Smooth muscle cell (in vitro differentiated cells): ENCODE results near the gene OSBPL8. TPM values are rescaled to one million over a fixed set of nuclear protein-coding genes. Genes with fewer than 3 reads are reported as not detected.

ENCODE experiments used
- DNase-seq: peaks from one replicate; lab custom pipeline; 2025; ENCODE audit not compliant: unreplicated experiment; lab: John Stamatoyannopoulos, UW
- H2AFZ ChIP-seq: fragments of 200-600 bp; sonication (generic); 2 replicates; pipeline ENCODE4 v1.6.0; 2016; ENCODE audit warnings: antibody characterized with exemption, low read depth, mild to moderate bottlenecking
- H3F3A ChIP-seq: fragments of 200-600 bp; sonication (generic); 2 replicates; pipeline ENCODE4 v1.6.0; 2017; ENCODE audit warnings: antibody characterized with exemption, low read depth
- H3K27ac ChIP-seq: fragments of 200-600 bp; sonication (generic); 2 replicates; pipeline ENCODE4 v1.5.1; 2016; ENCODE audit warnings: low read depth, mild to moderate bottlenecking
- H3K27me3 ChIP-seq: fragments of 200-600 bp; sonication (generic); 2 replicates; pipeline ENCODE4 v1.6.1; 2016; ENCODE audit warnings: low read depth, mild to moderate bottlenecking
- H3K36me3 ChIP-seq: fragments of 200-600 bp; sonication (generic); 2 replicates; pipeline ENCODE4 v1.5.1; 2016; ENCODE audit warnings: low read depth
- H3K4me1 ChIP-seq: fragments of 200-600 bp; sonication (generic); 2 replicates; pipeline ENCODE4 v1.5.1; 2016; ENCODE audit warnings: low read depth
- H3K4me2 ChIP-seq: fragments of 200-600 bp; sonication (generic); 2 replicates; pipeline ENCODE4 v1.6.0; 2016; ENCODE audit warnings: mild to moderate bottlenecking
- H3K4me3 ChIP-seq: fragments of 200-600 bp; sonication (generic); 2 replicates; pipeline ENCODE4 v1.5.1; 2016; ENCODE audit warnings: mild to moderate bottlenecking
- H3K79me2 ChIP-seq: fragments of 200-600 bp; sonication (generic); 2 replicates; pipeline ENCODE4 v1.6.0; 2016; ENCODE audit warnings: low read depth, mild to moderate bottlenecking
- H3K9ac ChIP-seq: fragments of 200-600 bp; sonication (generic); 2 replicates; pipeline ENCODE4 v1.6.0; 2016; ENCODE audit warnings: low read depth
- H3K9me3 ChIP-seq: fragments of 200-600 bp; sonication (generic); replicated peaks from 2 replicates; pipeline ENCODE4 v1.5.1; 2016; ENCODE audit warnings: low read depth
- H4K20me1 ChIP-seq: fragments of 200-600 bp; sonication (generic); 2 replicates; pipeline ENCODE4 v1.6.0; 2016; ENCODE audit warnings: low read depth
- CTCF ChIP-seq: fragments of 200-600 bp; sonication (generic); IDR thresholded peaks from 2 replicates; pipeline ENCODE4 v1.5.1; 2017; ENCODE audit warnings: borderline replicate concordance, mild to moderate bottlenecking, antibody characterized with exemption; ENCODE audit not compliant: insufficient read depth, poor library complexity, severe bottlenecking
- WGBS: methylation state at CpG from one replicate; pipeline ENCODE4 v1.1.7; 2016; ENCODE audit warnings: low lambda C conversion rate; 5-methylcytosine and 5-hydroxymethylcytosine counted together
- polyA plus RNA-seq: library from polyadenylated mRNA; unstranded; fragments of >200 nt; fragmentation: Nextera tagmentation; extraction: Ambion mirVana; gene quantifications from 2 replicates; pipeline ENCODE4 v1.2.1, GENCODE V29; 2016
- total RNA-seq: library from RNA; depleted of rRNA; stranded (reverse); fragments of >200 nt; gene quantifications from 2 replicates; pipeline ENCODE4 v1.2.3, GENCODE V29; 2014

Gene OSBPL8
- total and polyA plus RNA-seq, 2 experiments from 2014 or later, result 32.0 to 108 TPM

GRCh38 chr12:76345569-76345968, 214.0 kb downstream of the OSBPL8 start:
- no peaks in the 10 kb centered on the region for H3K36me3 ChIP-seq
- no peaks in the 10 kb centered on the region for H3K27me3 ChIP-seq
- H3K4me1 ChIP-seq, result peaks cover 15% of the 10 kb centered on the region
- TF ChIP-seq CTCF, result no peak
- H3F3A ChIP-seq, result peaks cover 3% of the 10 kb centered on the region
- no peak overlapping the region for H2AFZ ChIP-seq
- no peak for DNase-seq
- H3K4me3 ChIP-seq, result no peak overlapping the region
- H3K27ac ChIP-seq, result no peak overlapping the region
- no peaks in the 10 kb centered on the region for H4K20me1 ChIP-seq
- no peaks in the 10 kb centered on the region for H3K9me3 ChIP-seq
- no peak overlapping the region for H3K9ac ChIP-seq
- H3K4me2 ChIP-seq, result peak overlapping the region; percentile 11
- 97% methylated on average over 1 of the region's 1 CpG for WGBS
- peaks cover 25% of the 10 kb centered on the region for H3K79me2 ChIP-seq

DNA sequence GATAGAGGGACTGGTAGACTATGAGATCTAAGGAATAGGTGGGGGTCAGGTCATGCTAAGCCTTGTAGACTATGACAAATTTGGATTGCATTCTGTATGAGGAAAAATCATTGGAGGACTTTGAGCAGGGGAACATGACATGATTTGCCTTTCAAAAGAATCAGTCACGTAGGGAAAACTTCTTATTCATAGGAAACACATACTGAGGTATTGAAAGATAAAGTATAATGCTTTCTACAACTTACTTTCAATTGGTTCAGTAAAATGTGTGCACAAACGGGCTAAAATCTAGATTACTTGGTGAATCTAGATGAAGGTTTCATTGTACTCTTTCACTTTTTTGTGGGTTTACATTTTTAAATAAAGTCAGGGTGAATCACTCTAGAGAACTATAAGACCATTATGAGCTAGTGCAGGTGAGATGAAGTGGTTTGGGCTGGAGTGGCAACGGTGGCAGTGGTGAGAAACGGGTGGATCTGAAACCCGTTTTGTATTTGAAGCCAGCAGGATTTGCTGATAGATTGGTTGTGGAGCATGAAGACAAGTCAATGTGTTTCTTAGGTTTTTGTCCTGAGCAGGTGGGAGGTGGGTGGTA, 218.0 kb downstream of the OSBPL8 start:
- Histone ChIP-seq H3K79me2 (peaks cover 16% of the 10 kb centered on the region), H3K9ac (no peak overlapping the region), H3K9me3 (no peaks in the 10 kb centered on the region), H2AFZ (no peak overlapping the region), H3K4me1 (no peaks in the 10 kb centered on the region), H3K27ac (no peak overlapping the region), H3K36me3 (no peaks in the 10 kb centered on the region), H3K4me2 (no peak overlapping the region), H3K4me3 (no peak overlapping the region), H3K27me3 (no peaks in the 10 kb centered on the region), H3F3A (no peaks in the 10 kb centered on the region), H4K20me1 (no peaks in the 10 kb centered on the region)
- 92% methylated on average over 5 of the region's 5 CpGs for WGBS
- DNase-seq, result no peak
- TF ChIP-seq CTCF, result no peak

DNA sequence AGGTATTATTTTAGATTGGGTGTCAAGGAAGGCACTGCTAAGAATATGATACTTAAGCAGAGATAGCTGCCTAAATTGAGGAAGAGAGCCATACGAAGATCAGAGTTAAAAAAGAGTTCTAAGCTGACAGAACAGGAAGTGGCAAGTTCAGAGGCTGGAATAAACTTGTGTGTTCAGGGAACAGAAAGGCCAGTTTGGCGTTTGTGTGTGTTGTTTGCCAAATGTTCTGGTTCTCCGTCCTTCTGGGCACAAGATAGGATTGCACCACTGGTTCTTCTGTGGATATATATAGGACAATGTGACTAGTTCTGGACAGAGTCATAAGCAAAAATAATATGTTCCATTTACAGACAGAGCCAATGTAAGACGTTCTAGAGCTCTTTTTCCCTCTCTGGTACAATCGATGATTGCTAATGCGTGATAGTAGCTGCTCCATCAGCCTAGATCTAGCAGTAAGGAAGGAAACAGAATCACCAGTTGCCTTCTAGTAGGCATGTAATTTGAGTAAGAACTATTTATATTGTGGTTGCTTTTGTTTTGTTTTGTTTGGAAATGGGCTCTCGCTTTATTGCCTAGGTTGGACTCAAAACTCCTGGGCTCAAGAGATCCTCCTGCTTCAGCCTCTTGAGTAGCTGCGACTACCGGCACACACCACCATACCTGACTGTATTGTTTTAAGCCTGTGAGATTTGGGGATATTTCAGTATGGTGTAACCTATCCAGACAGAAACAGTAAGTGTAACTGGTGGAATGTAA, 218.7 kb downstream of the OSBPL8 start:
- WGBS, result 85% methylated on average over 9 of the region's 9 CpGs
- Histone ChIP-seq H3F3A (no peaks in the 10 kb centered on the region), H2AFZ (no peak overlapping the region)

More for the DNA sequence above, 218.7 kb downstream of the OSBPL8 start:
- H3K9me3 ChIP-seq, result no peaks in the 10 kb centered on the region
- H3K36me3 ChIP-seq, result no peaks in the 10 kb centered on the region
- H3K79me2 ChIP-seq, result peaks cover 9% of the 10 kb centered on the region
- H3K9ac ChIP-seq, result no peak overlapping the region
- H3K4me1 ChIP-seq, result no peaks in the 10 kb centered on the region
- no peak overlapping the region for H3K27ac ChIP-seq
- DNase-seq, result no peak
- TF ChIP-seq CTCF, result no peak
- no peaks in the 10 kb centered on the region for H3K27me3 ChIP-seq
- no peak overlapping the region for H3K4me2 ChIP-seq
- no peaks in the 10 kb centered on the region for H4K20me1 ChIP-seq
- no peak overlapping the region for H3K4me3 ChIP-seq
